ENCODE data around the gene PTGR3. TPM values are rescaled to one million over a fixed set of nuclear protein-coding genes. Genes with fewer than 3 reads are reported as not detected.

PTGR3 gene
- total RNA-seq, 4 donors from 2014 or later: 4.9 to 30.8 (median 21.7) TPM

GRCh38 chr18:75253043-75253442 is 44.1 kb upstream of the PTGR3 start:
- TF ChIP-seq CTCF (IDR thresholded peaks at IDR 0.05) (no peak), POLR2A (IDR thresholded peaks at IDR 0.05) (no peak)
- no peaks in the 10 kb centered on the region for H3K9me3 ChIP-seq
- no peak overlapping the region for H3K4me3 ChIP-seq
- peaks cover 0 to 6% of the 10 kb centered on the region in 2 donors for H3K4me1 ChIP-seq
- peak overlapping the region in 1 of 2 donors; percentile 60 for H3K27ac ChIP-seq
- H3K36me3 ChIP-seq: no peaks in the 10 kb centered on the region
- intact Hi-C loops (cut with DNase I; ENCODE audit: low total_unique reads): no loop called here
- H3K27me3 ChIP-seq: no peaks in the 10 kb centered on the region
- no peak for DNase-seq

GRCh38 chr18:75252136-75252535 is 43.2 kb upstream of the PTGR3 start:
- TF ChIP-seq POLR2A (IDR thresholded peaks at IDR 0.05): no peak
- TF ChIP-seq CTCF (IDR thresholded peaks at IDR 0.05): no peak
- Histone ChIP-seq H3K9me3 (no peaks in the 10 kb centered on the region), H3K36me3 (no peaks in the 10 kb centered on the region), H3K4me3 (no peak overlapping the region), H3K27me3 (no peaks in the 10 kb centered on the region), H3K4me1 (peaks cover 0 to 6% of the 10 kb centered on the region in 2 donors), H3K27ac (no peak overlapping the region)
- intact Hi-C loops (cut with DNase I; ENCODE audit: low total_unique reads): no loop called here
- no peak for DNase-seq

GRCh38 chr18:75251466-75251865 is 42.5 kb upstream of the PTGR3 start:
- DNase-seq: no peak
- no peak for TF ChIP-seq CTCF (IDR thresholded peaks at IDR 0.05)
- TF ChIP-seq POLR2A (IDR thresholded peaks at IDR 0.05): no peak
- intact Hi-C loops (cut with DNase I; ENCODE audit: low total_unique reads): no loop called here
- peaks cover 0 to 9% of the 10 kb centered on the region in 2 donors for H3K4me1 ChIP-seq
- H3K9me3 ChIP-seq: no peaks in the 10 kb centered on the region
- H3K36me3 ChIP-seq: no peaks in the 10 kb centered on the region
- H3K4me3 ChIP-seq: no peak overlapping the region
- H3K27ac ChIP-seq: no peak overlapping the region
- H3K27me3 ChIP-seq: no peaks in the 10 kb centered on the region

GRCh38 chr18:75250471-75250821 is 41.5 kb upstream of the PTGR3 start:
- Histone ChIP-seq H3K4me3 (peak overlapping the region in 1 of 2 donors; percentile 12), H3K9me3 (no peaks in the 10 kb centered on the region), H3K36me3 (no peaks in the 10 kb centered on the region), H3K27me3 (no peaks in the 10 kb centered on the region), H3K4me1 (peaks cover 4 to 10% of the 10 kb centered on the region in 2 donors), H3K27ac (peak overlapping the region in 1 of 2 donors; percentile 8)
- intact Hi-C loops (cut with DNase I; ENCODE audit: low total_unique reads): no loop called here
- DNase-seq: no peak
- no peak for TF ChIP-seq POLR2A (IDR thresholded peaks at IDR 0.05)
- no peak for TF ChIP-seq CTCF (IDR thresholded peaks at IDR 0.05)

- H3K36me3 ChIP-seq: no peaks in the 10 kb centered on the region
- H3K27me3 ChIP-seq: no peaks in the 10 kb centered on the region
- DNase-seq: peak in 1 of 2 donors; percentile 27
- H3K4me1 ChIP-seq: peaks cover 4 to 10% of the 10 kb centered on the region in 2 donors
- no peaks in the 10 kb centered on the region for H3K9me3 ChIP-seq
- no peak for TF ChIP-seq CTCF (IDR thresholded peaks at IDR 0.05)
- TF ChIP-seq POLR2A (IDR thresholded peaks at IDR 0.05): no peak
- H3K4me3 ChIP-seq: peak overlapping the region in 1 of 2 donors; percentile 12
- H3K27ac ChIP-seq: peak overlapping the region in 1 of 2 donors; percentile 86
- intact Hi-C loops (cut with DNase I; ENCODE audit: low total_unique reads): no loop called here
These were observed 40.9 kb upstream of the PTGR3 start for GRCh38 chr18:75249672-75250470.

All from uterus (tissue), 4 donors.